Activated CD4-positive, alpha-beta T cell treated with anti-CD3 and anti-CD28 coated beads, Interleukin-2, amount 10 ng/mL, durations not matched to agents 7 days and 5 days (primary cell): ENCODE data around the gene ARHGEF17. TPM values are rescaled to one million over a fixed set of nuclear protein-coding genes. Genes with fewer than 3 reads are reported as not detected.

Source experiments
- CTCF ChIA-PET: fragments of 350-600 bp; sonication (Branson Sonifier 250); formaldehyde crosslinking; loops from one replicate; lab custom pipeline; 2021; ENCODE audit warnings: antibody characterized with exemption; lab: Charles Lee
- POLR2A ChIA-PET: fragments of 350-600 bp; sonication (Branson Sonifier 250); formaldehyde crosslinking; loops from one replicate; lab custom pipeline; 2021; ENCODE audit warnings: antibody characterized with exemption; lab: Charles Lee
- DNase-seq: peaks from one replicate; pipeline ENCODE4 v3.0.0-alpha.2; 2020
- H3K27ac Mint-ChIP-seq: one replicate; pipeline ENCODE4 v1.8.0; 2021; ENCODE audit warnings: mild to moderate bottlenecking, moderate library complexity, mixed read lengths
- H3K27me3 Mint-ChIP-seq: one replicate; pipeline ENCODE4 v1.8.0; 2021; ENCODE audit warnings: mixed read lengths
- H3K36me3 Mint-ChIP-seq: one replicate; pipeline ENCODE4 v1.8.0; 2021; ENCODE audit warnings: low read depth, mixed read lengths
- H3K4me1 Mint-ChIP-seq: one replicate; pipeline ENCODE4 v1.8.0; 2021; ENCODE audit warnings: mixed read lengths
- H3K4me3 Mint-ChIP-seq: one replicate; pipeline ENCODE4 v1.8.0; 2021; ENCODE audit warnings: mild to moderate bottlenecking, moderate library complexity, mixed read lengths
- H3K9me3 Mint-ChIP-seq: one replicate; pipeline ENCODE4 v1.8.0; 2021; ENCODE audit warnings: mixed read lengths
- total RNA-seq, 2 experiments: library from RNA; stranded (reverse); gene quantifications; one replicate each; pipeline ENCODE4 v1.2.3, GENCODE V29; 2021

ARHGEF17 gene
- total RNA-seq, 2 experiments from 2014 or later: not detected

GRCh38 chr11:73347067-73347466 is 39.0 kb downstream of the ARHGEF17 start:
- no peak overlapping the region for H3K27ac Mint-ChIP-seq
- CTCF ChIA-PET: no interaction called here

GRCh38 chr11:73348838-73349237 is 40.8 kb downstream of the ARHGEF17 start:
- Mint-ChIP-seq H3K27ac (no peak overlapping the region), H3K9me3 (no peaks in the 10 kb centered on the region), H3K27me3 (no peaks in the 10 kb centered on the region), H3K4me1 (peaks cover 18% of the 10 kb centered on the region), H3K4me3 (no peak overlapping the region), H3K36me3 (no peaks in the 10 kb centered on the region)
- no peak for DNase-seq
- ChIA-PET CTCF (interaction anchor here (1.1 to 4.4 kb wide), 2 partner anchors 12 to 45 kb away, joined by 5 to 34 read pairs; no protein-coding TSS in a partner anchor), POLR2A (no interaction called here)

More at GRCh38 chr11:73347067-73347466, 39.0 kb downstream of the ARHGEF17 start:
- no peaks in the 10 kb centered on the region for H3K36me3 Mint-ChIP-seq
- no peak for DNase-seq
- POLR2A ChIA-PET: no interaction called here
- no peak overlapping the region for H3K4me3 Mint-ChIP-seq
- no peaks in the 10 kb centered on the region for H3K27me3 Mint-ChIP-seq
- peaks cover 13% of the 10 kb centered on the region for H3K4me1 Mint-ChIP-seq
- no peaks in the 10 kb centered on the region for H3K9me3 Mint-ChIP-seq

- ChIA-PET CTCF (interaction anchor here (1.1 to 5.0 kb wide), 3 partner anchors 13 to 44 kb away, joined by 5 to 57 read pairs (median 34); no protein-coding TSS in a partner anchor), POLR2A (no interaction called here)
- DNase-seq: no peak
- Mint-ChIP-seq H3K4me1 (peaks cover 20% of the 10 kb centered on the region), H3K27me3 (no peaks in the 10 kb centered on the region), H3K36me3 (no peaks in the 10 kb centered on the region), H3K27ac (no peak overlapping the region), H3K4me3 (no peak overlapping the region), H3K9me3 (no peaks in the 10 kb centered on the region)
These were observed 41.6 kb downstream of the ARHGEF17 start for GRCh38 chr11:73349633-73350032.

GRCh38 chr11:73350908-73351636 is 43.0 kb downstream of the ARHGEF17 start:
- CTCF ChIA-PET: interaction anchor here (0.5 to 5.0 kb wide), 42 partner anchors 10 to 343 kb away, joined by 3 to 57 read pairs (median 4); partner anchors contain the start of genes ARHGEF17 and RELT
- H3K9me3 Mint-ChIP-seq: no peaks in the 10 kb centered on the region
- DNase-seq: peak; percentile 62
- no peak overlapping the region for H3K4me3 Mint-ChIP-seq
- peaks cover 20% of the 10 kb centered on the region for H3K4me1 Mint-ChIP-seq
- H3K27me3 Mint-ChIP-seq: no peaks in the 10 kb centered on the region
- H3K36me3 Mint-ChIP-seq: no peaks in the 10 kb centered on the region
- POLR2A ChIA-PET: interaction anchor here (0.6 kb wide), 2 partner anchors 41 to 42 kb away, joined by 3 read pairs; no protein-coding TSS in a partner anchor
- H3K27ac Mint-ChIP-seq: peak overlapping the region; percentile 21

- CTCF ChIA-PET: interaction anchor here (1.3 to 5.0 kb wide), 2 partner anchors 10 to 23 kb away, joined by 3 to 57 read pairs; partner anchors contain the start of gene RELT
- POLR2A ChIA-PET: no interaction called here
These were observed 45.3 kb downstream of the ARHGEF17 start for GRCh38 chr11:73353422-73353821.

GRCh38 chr11:73355109-73355508 is 47.0 kb downstream of the ARHGEF17 start:
- Mint-ChIP-seq H3K27me3 (no peaks in the 10 kb centered on the region), H3K27ac (no peak overlapping the region), H3K4me3 (no peak overlapping the region), H3K4me1 (peaks cover 18% of the 10 kb centered on the region), H3K36me3 (no peaks in the 10 kb centered on the region), H3K9me3 (no peaks in the 10 kb centered on the region)
- DNase-seq: no peak
- ChIA-PET CTCF (interaction anchor here (1.0 to 2.3 kb wide), 3 partner anchors 10 to 28 kb away, joined by 3 to 10 read pairs (median 5); no protein-coding TSS in a partner anchor), POLR2A (no interaction called here)

More at GRCh38 chr11:73353422-73353821, 45.3 kb downstream of the ARHGEF17 start:
- Mint-ChIP-seq H3K4me1 (peaks cover 20% of the 10 kb centered on the region), H3K27me3 (no peaks in the 10 kb centered on the region), H3K9me3 (no peaks in the 10 kb centered on the region), H3K36me3 (no peaks in the 10 kb centered on the region), H3K27ac (no peak overlapping the region), H3K4me3 (no peak overlapping the region)
- no peak for DNase-seq

GRCh38 chr11:73356979-73357860 is 49.1 kb downstream of the ARHGEF17 start:
- H3K4me3 Mint-ChIP-seq: no peak overlapping the region
- H3K27me3 Mint-ChIP-seq: no peaks in the 10 kb centered on the region
- POLR2A ChIA-PET: no interaction called here
- peaks cover 7% of the 10 kb centered on the region for H3K4me1 Mint-ChIP-seq
- CTCF ChIA-PET: interaction anchor here (1.0 to 2.1 kb wide), 5 partner anchors 16 to 37 kb away, joined by 3 to 6 read pairs (median 3); no protein-coding TSS in a partner anchor
- H3K9me3 Mint-ChIP-seq: no peaks in the 10 kb centered on the region
- DNase-seq: no peak
- H3K27ac Mint-ChIP-seq: no peak overlapping the region
- H3K36me3 Mint-ChIP-seq: no peaks in the 10 kb centered on the region

- Mint-ChIP-seq H3K9me3 (no peaks in the 10 kb centered on the region), H3K4me3 (no peak overlapping the region), H3K36me3 (no peaks in the 10 kb centered on the region), H3K4me1 (peaks cover 7% of the 10 kb centered on the region), H3K27ac (no peak overlapping the region), H3K27me3 (no peaks in the 10 kb centered on the region)
- POLR2A ChIA-PET: no interaction called here
- CTCF ChIA-PET: interaction anchor here (0.7 to 2.7 kb wide), 6 partner anchors 14 to 52 kb away, joined by 3 to 9 read pairs (median 4); partner anchors contain the start of gene RELT
- DNase-seq: no peak
These were observed 50.0 kb downstream of the ARHGEF17 start for GRCh38 chr11:73358071-73358470.

GRCh38 chr11:73359341-73359740 is 51.3 kb downstream of the ARHGEF17 start:
- no peak overlapping the region for H3K4me3 Mint-ChIP-seq
- ChIA-PET CTCF (interaction anchor here (0.8 to 8.2 kb wide), 6 partner anchors 8 to 333 kb away, joined by 3 to 57 read pairs (median 5); partner anchors contain the start of gene RELT), POLR2A (no interaction called here)
- no peak overlapping the region for H3K27ac Mint-ChIP-seq
- no peaks in the 10 kb centered on the region for H3K4me1 Mint-ChIP-seq
- no peaks in the 10 kb centered on the region for H3K27me3 Mint-ChIP-seq
- no peaks in the 10 kb centered on the region for H3K9me3 Mint-ChIP-seq
- no peaks in the 10 kb centered on the region for H3K36me3 Mint-ChIP-seq
- no peak for DNase-seq

- H3K4me3 Mint-ChIP-seq: no peak overlapping the region
- peak; percentile 46 for DNase-seq
- H3K27ac Mint-ChIP-seq: no peak overlapping the region
- ChIA-PET CTCF (interaction anchor here (0.8 to 8.2 kb wide), 7 partner anchors 9 to 332 kb away, joined by 3 to 57 read pairs (median 6); partner anchors contain the start of gene RELT), POLR2A (no interaction called here)
- no peaks in the 10 kb centered on the region for H3K9me3 Mint-ChIP-seq
- no peaks in the 10 kb centered on the region for H3K4me1 Mint-ChIP-seq
- H3K27me3 Mint-ChIP-seq: no peaks in the 10 kb centered on the region
- no peaks in the 10 kb centered on the region for H3K36me3 Mint-ChIP-seq
These were observed 52.1 kb downstream of the ARHGEF17 start for GRCh38 chr11:73359930-73360742.

- Mint-ChIP-seq H3K27ac (no peak overlapping the region), H3K27me3 (no peaks in the 10 kb centered on the region), H3K9me3 (no peaks in the 10 kb centered on the region), H3K4me3 (no peak overlapping the region), H3K36me3 (no peaks in the 10 kb centered on the region), H3K4me1 (peaks cover 6% of the 10 kb centered on the region)
- ChIA-PET CTCF (interaction anchor here (0.7 to 8.2 kb wide), 6 partner anchors 9 to 24 kb away, joined by 3 to 57 read pairs (median 6); partner anchors contain the start of gene RELT), POLR2A (no interaction called here)
- no peak for DNase-seq
These were observed 52.8 kb downstream of the ARHGEF17 start for GRCh38 chr11:73360743-73361369.
